Fibroblast of mammary gland (primary cell): Measurements from ENCODE around the gene TNNT2.

ENCODE experiments used
- DNase-seq: peaks from one replicate; pipeline ENCODE4 v3.0.0-alpha.2; 2010; ENCODE audit warnings: low read depth
- H3K4me3 ChIP-seq: 2 replicates; pipeline ENCODE4 v1.5.1; 2011; ENCODE audit warnings: low read depth, mild to moderate bottlenecking, low read length, moderate library complexity; ENCODE audit not compliant: control insufficient read depth
- CTCF ChIP-seq: conservative IDR thresholded peaks from 2 replicates; pipeline ENCODE4 v1.5.1; 2011; ENCODE audit warnings: low read depth, low read length, inconsistent platforms; ENCODE audit not compliant: control insufficient read depth, insufficient read depth

TNNT2 gene

GRCh38 chr1:201335174-201335870 is 42.2 kb downstream of the TNNT2 start:
- no peak for DNase-seq
- no peak overlapping the region for H3K4me3 ChIP-seq

DNA sequence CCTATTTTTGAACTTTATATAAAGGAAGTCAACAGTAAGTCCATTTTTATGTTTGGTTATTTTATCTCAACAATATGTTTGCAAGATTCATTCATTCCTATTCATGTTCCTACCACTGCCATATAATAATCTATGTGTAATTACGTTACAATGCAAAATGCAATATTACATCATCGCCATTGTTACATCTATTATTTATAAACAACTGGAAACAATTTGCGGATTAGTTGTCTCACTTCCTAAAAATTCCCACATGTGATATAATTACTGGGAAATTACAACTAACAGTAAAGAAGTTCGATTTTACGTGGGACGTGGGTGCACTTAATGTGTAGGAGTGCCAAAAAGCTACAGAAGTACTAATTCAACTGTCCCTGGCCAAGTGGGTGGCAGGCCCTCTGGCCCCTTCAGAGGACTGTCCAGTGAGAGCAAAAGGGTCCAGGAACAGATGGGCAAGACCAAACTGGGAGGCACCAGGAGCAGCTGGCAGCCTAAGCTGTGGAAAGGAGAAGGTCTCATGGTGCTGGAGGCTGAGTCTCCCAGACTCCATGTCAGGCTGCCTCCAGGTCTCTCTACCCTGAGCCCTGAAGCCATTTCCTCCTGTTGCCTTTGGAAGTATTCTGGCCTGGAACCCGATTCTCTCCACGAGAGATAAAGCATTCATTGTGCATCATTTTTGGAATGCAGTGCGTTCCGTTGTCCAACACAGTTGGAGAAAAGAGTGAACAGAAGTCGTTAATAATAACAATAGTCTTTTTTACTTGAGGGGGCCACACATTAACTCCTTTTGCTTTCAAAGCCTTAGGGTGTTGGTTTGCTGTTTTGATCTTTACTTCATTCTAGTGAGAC is 42.9 kb downstream of the TNNT2 start:
- no peak overlapping the region for H3K4me3 ChIP-seq
- DNase-seq = no peak
- TF ChIP-seq CTCF = no peak

More at GRCh38 chr1:201335174-201335870, 42.2 kb downstream of the TNNT2 start:
- no peak for TF ChIP-seq CTCF

DNA sequence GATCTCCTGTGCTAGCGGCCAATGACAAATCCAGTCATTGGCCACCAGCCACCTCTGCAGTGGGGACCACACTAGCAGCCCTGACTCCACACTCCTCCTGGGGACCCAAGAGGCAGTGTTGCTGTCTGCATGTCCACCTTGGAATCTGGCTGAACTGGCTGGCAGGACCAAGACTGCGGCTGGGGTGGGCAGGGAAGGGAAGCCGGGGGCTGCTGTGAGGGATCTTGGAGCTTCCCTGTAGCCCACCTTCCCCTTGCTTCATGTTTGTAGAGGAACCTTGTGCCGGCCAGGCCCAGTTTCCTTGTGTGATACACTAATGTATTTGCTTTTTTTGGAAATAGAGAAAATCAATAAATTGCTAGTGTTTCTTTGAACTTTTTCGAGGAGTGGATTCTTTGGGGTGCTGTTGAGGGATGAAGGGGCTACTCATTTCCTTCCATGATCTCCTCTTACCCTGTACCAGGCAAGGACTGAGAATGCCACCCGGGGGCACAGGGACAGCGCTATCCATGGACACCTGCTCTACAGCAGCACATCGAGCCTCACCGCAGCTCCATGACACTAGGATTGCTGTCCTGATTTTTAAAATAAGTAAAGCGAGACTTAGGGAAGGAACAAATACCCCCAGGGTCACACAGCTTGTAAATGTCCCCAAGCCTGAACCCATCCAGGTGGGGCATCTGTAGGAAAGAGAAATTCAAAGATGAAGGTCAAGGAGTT is 44.7 kb downstream of the TNNT2 start:
- no peak overlapping the region for H3K4me3 ChIP-seq
- TF ChIP-seq CTCF = no peak
- no peak for DNase-seq

- no peak overlapping the region for H3K4me3 ChIP-seq
- no peak for TF ChIP-seq CTCF
- DNase-seq = no peak
Measured at GRCh38 chr1:201332021-201332420, 45.5 kb downstream of the TNNT2 start.

GRCh38 chr1:201331166-201331565 is 46.3 kb downstream of the TNNT2 start:
- no peak for TF ChIP-seq CTCF

GRCh38 chr1:201330541-201330940 is 46.9 kb downstream of the TNNT2 start:
- H3K4me3 ChIP-seq = no peak overlapping the region
- no peak for DNase-seq
- no peak for TF ChIP-seq CTCF

More at GRCh38 chr1:201331166-201331565, 46.3 kb downstream of the TNNT2 start:
- H3K4me3 ChIP-seq = no peak overlapping the region
- no peak for DNase-seq
